Common myeloid progenitor, CD34-positive (primary cell): ENCODE measurements around the gene RAD50.

Source experiments
- CTCF ChIA-PET: fragments of 350-600 bp; sonication (Branson Sonifier 250); formaldehyde crosslinking; loops from one replicate; lab custom pipeline; 2021; ENCODE audit warnings: antibody characterized with exemption; lab: Charles Lee
- POLR2A ChIA-PET: fragments of 350-600 bp; sonication (Branson Sonifier 250); formaldehyde crosslinking; loops from one replicate; lab custom pipeline; 2021; ENCODE audit warnings: antibody characterized with exemption; lab: Charles Lee
- DNase-seq, 3 donors: peaks; one replicate each; pipeline versions ENCODE4 v3.0.0 to v3.0.0-alpha.2; 2013
- H3K27ac ChIP-seq, 2 experiments: 1 replicate in 1 of 2; 2 replicates in 1 of 2; pipeline ENCODE4 v1.7.0; 2013; ENCODE audit warnings: inconsistent platforms in 2 of 2, low read length in 2 of 2, mild to moderate bottlenecking in 2 of 2, low read depth in 1 of 2, moderate library complexity in 1 of 2; ENCODE audit not compliant: severe bottlenecking in 2 of 2, insufficient read depth in 1 of 2, poor library complexity in 1 of 2
- H3K27me3 ChIP-seq, 5 experiments: replicated peaks in 2 of 5; 1 replicate in 3 of 5; 2 replicates in 2 of 5; pipeline versions ENCODE4 v1.6.1 to v1.7.0; 2013; ENCODE audit warnings: low read length in 4 of 5, mild to moderate bottlenecking in 2 of 5, moderate library complexity in 2 of 5, inconsistent platforms in 1 of 5; ENCODE audit not compliant: insufficient read depth in 5 of 5, control insufficient read depth in 4 of 5
- H3K36me3 ChIP-seq, 4 experiments: 1 replicate in 2 of 4; 2 replicates in 2 of 4; pipeline versions ENCODE4 v1.6.1 to v1.7.0; 2013; ENCODE audit warnings: low read length in 3 of 4, control low read depth in 1 of 4, mild to moderate bottlenecking in 1 of 4; ENCODE audit not compliant: control insufficient read depth in 4 of 4, insufficient read depth in 4 of 4
- H3K4me1 ChIP-seq, 4 experiments: 1 replicate in 3 of 4; 2 replicates in 1 of 4; pipeline versions ENCODE4 v1.6.1 to v1.7.1; 2013; ENCODE audit warnings: low read length in 3 of 4, mild to moderate bottlenecking in 3 of 4, control low read depth in 1 of 4, inconsistent platforms in 1 of 4, moderate library complexity in 1 of 4; ENCODE audit not compliant: control insufficient read depth in 4 of 4, insufficient read depth in 4 of 4; ENCODE audit errors: control extremely low read depth in 1 of 4
- H3K4me3 ChIP-seq, 7 experiments: 1 replicate in 4 of 7; 2 replicates in 3 of 7; pipeline versions ENCODE4 v1.5.1 to v1.7.0; 2013; ENCODE audit warnings: mild to moderate bottlenecking in 7 of 7, low read length in 6 of 7, moderate library complexity in 6 of 7, inconsistent platforms in 2 of 7, low read depth in 2 of 7, control low read depth in 1 of 7; ENCODE audit not compliant: insufficient read depth in 4 of 7, control insufficient read depth in 1 of 7; ENCODE audit errors: extremely low read depth in 1 of 7
- H3K9me3 ChIP-seq, 5 experiments: 1 replicate in 4 of 5; 2 replicates in 1 of 5; pipeline versions ENCODE4 v1.6.1 to v1.7.1; 2013; ENCODE audit warnings: low read length in 4 of 5, mild to moderate bottlenecking in 2 of 5, inconsistent platforms in 1 of 5, low read depth in 1 of 5, moderate library complexity in 1 of 5; ENCODE audit not compliant: control insufficient read depth in 4 of 5, insufficient read depth in 2 of 5; ENCODE audit errors: control extremely low read depth in 1 of 5
- WGBS: methylation state at CpG from one replicate; pipeline ENCODE4 v1.1.5; 2013; ENCODE audit not compliant: insufficient coverage; 5-methylcytosine and 5-hydroxymethylcytosine counted together

Gene RAD50

GRCh38 chr5:132595624-132596023 is 38.8 kb downstream of the RAD50 start:
- no peak for DNase-seq
- Histone ChIP-seq H3K4me1 (no peaks in the 10 kb centered on the region), H3K27me3 (no peaks in the 10 kb centered on the region), H3K9me3 (no peaks in the 10 kb centered on the region), H3K27ac (no peak overlapping the region), H3K4me3 (no peak overlapping the region), H3K36me3 (peaks cover 17 to 64% (median 47%) of the 10 kb centered on the region in 4 experiments)
- 98% methylated on average over 5 of the region's 5 CpGs for WGBS
- ChIA-PET CTCF (interaction anchor here (1.0 to 3.7 kb wide), 6 partner anchors 9 to 208 kb away, joined by 3 to 23 read pairs (median 4); no protein-coding TSS in a partner anchor), POLR2A (no interaction called here)

GRCh38 chr5:132601071-132601728 is 44.4 kb downstream of the RAD50 start:
- H3K9me3 ChIP-seq: no peaks in the 10 kb centered on the region
- H3K4me1 ChIP-seq: no peaks in the 10 kb centered on the region
- WGBS: no CpG with 5 or more reads among the region's 8 CpGs
- no peak for DNase-seq
- POLR2A ChIA-PET: no interaction called here
- no peak overlapping the region for H3K4me3 ChIP-seq
- H3K27ac ChIP-seq: no peak overlapping the region
- CTCF ChIA-PET: interaction anchor here (0.7 to 1.1 kb wide), 2 partner anchors 75 to 293 kb away, joined by 3 read pairs; no protein-coding TSS in a partner anchor
- H3K27me3 ChIP-seq: no peaks in the 10 kb centered on the region
- peaks cover 22 to 56% (median 38%) of the 10 kb centered on the region in 4 experiments for H3K36me3 ChIP-seq

GRCh38 chr5:132607095-132607494 is 50.3 kb downstream of the RAD50 start:
- Histone ChIP-seq H3K9me3 (peaks cover 0 to 1% (median 0%) of the 10 kb centered on the region in 5 experiments), H3K27ac (no peak overlapping the region), H3K4me1 (no peaks in the 10 kb centered on the region), H3K36me3 (peaks cover 14 to 61% (median 34%) of the 10 kb centered on the region in 4 experiments), H3K4me3 (no peak overlapping the region), H3K27me3 (no peaks in the 10 kb centered on the region)
- WGBS: 96% methylated on average over 2 of the region's 3 CpGs
- CTCF ChIA-PET: no interaction called here
- no peak for DNase-seq
- POLR2A ChIA-PET: no interaction called here

GRCh38 chr5:132608107-132608506 is 51.3 kb downstream of the RAD50 start:
- WGBS: 100% methylated on average over 5 of the region's 5 CpGs
- Histone ChIP-seq H3K27ac (no peak overlapping the region), H3K36me3 (peaks cover 14 to 62% (median 33%) of the 10 kb centered on the region in 4 experiments), H3K27me3 (no peaks in the 10 kb centered on the region), H3K4me1 (no peaks in the 10 kb centered on the region), H3K9me3 (peaks cover 0 to 2% (median 0%) of the 10 kb centered on the region in 5 experiments), H3K4me3 (no peak overlapping the region)
- CTCF ChIA-PET: interaction anchor here (1.9 kb wide), 1 partner anchor 82 kb away, joined by 6 read pairs; no protein-coding TSS in a partner anchor
- DNase-seq: no peak
- POLR2A ChIA-PET: interaction anchor here (0.7 kb wide), 1 partner anchor 309 kb away, joined by 3 read pairs; no protein-coding TSS in a partner anchor

GRCh38 chr5:132611965-132612364 is 55.2 kb downstream of the RAD50 start:
- CTCF ChIA-PET: interaction anchor here (1.3 kb wide), 1 partner anchor 16 kb away, joined by 3 read pairs; no protein-coding TSS in a partner anchor
- peaks cover 0 to 2% (median 0%) of the 10 kb centered on the region in 5 experiments for H3K9me3 ChIP-seq
- WGBS: 100% methylated on average over 1 of the region's 2 CpGs
- POLR2A ChIA-PET: no interaction called here
- peaks cover 16 to 60% (median 36%) of the 10 kb centered on the region in 4 experiments for H3K36me3 ChIP-seq
- H3K27ac ChIP-seq: no peak overlapping the region
- no peaks in the 10 kb centered on the region for H3K27me3 ChIP-seq
- DNase-seq: no peak
- no peaks in the 10 kb centered on the region for H3K4me1 ChIP-seq
- H3K4me3 ChIP-seq: no peak overlapping the region

GRCh38 chr5:132612846-132613245 is 56.1 kb downstream of the RAD50 start:
- H3K9me3 ChIP-seq: peaks cover 0 to 2% (median 0%) of the 10 kb centered on the region in 5 experiments
- no peak overlapping the region for H3K27ac ChIP-seq
- POLR2A ChIA-PET: no interaction called here
- no peak for DNase-seq
- H3K27me3 ChIP-seq: no peaks in the 10 kb centered on the region
- H3K4me3 ChIP-seq: no peak overlapping the region
- CTCF ChIA-PET: interaction anchor here (1.3 kb wide), 1 partner anchor 17 kb away, joined by 3 read pairs; no protein-coding TSS in a partner anchor
- no peaks in the 10 kb centered on the region for H3K4me1 ChIP-seq
- H3K36me3 ChIP-seq: peaks cover 16 to 60% (median 34%) of the 10 kb centered on the region in 4 experiments
- WGBS: no CpG with 5 or more reads among the region's 1 CpG

- DNase-seq: no peak
- Histone ChIP-seq H3K27me3 (no peaks in the 10 kb centered on the region), H3K9me3 (no peaks in the 10 kb centered on the region), H3K36me3 (peaks cover under 1 to 50% (median 13%) of the 10 kb centered on the region in 4 experiments), H3K4me1 (no peaks in the 10 kb centered on the region), H3K4me3 (no peak overlapping the region), H3K27ac (no peak overlapping the region)
- POLR2A ChIA-PET: interaction anchor here (0.5 kb wide), 1 partner anchor 144 kb away, joined by 3 read pairs; no protein-coding TSS in a partner anchor
- CTCF ChIA-PET: no interaction called here
Measured at GRCh38 chr5:132621699-132622098, 64.9 kb downstream of the RAD50 start.
